Measurements from ENCODE around the gene TOR1B. TPM values are rescaled to one million over a fixed set of nuclear protein-coding genes. Genes with fewer than 3 reads are reported as not detected.

TOR1B gene
- total RNA-seq, 4 donors from 2014 or later: 17.5 to 55.4 (median 33.8) TPM

DNA sequence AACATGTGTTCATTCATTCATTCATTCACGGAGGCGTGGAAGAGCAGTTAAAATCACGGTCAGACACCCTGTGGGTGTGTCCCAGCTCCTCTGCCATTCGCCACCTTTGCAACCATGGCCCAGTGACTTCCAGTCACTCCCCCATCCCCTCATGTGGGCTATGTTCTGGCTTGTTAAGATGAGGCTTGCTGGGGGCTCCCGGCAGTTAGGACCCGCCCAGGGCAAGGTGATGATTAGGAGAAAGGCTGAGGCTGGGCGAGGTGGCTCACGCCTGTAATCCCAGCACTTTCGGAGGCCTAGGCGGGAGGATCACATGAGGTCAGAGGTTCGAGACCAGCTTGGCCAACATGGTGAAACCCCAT is 25.2 kb upstream of the TOR1B start:
- ATAC-seq: no peak
- WGBS, 2 donors (ENCODE audit: low coverage in 1 of 2): 20 to 73% methylated on average over 2 of the region's 11 CpGs
- TF ChIP-seq, protein P1, sequence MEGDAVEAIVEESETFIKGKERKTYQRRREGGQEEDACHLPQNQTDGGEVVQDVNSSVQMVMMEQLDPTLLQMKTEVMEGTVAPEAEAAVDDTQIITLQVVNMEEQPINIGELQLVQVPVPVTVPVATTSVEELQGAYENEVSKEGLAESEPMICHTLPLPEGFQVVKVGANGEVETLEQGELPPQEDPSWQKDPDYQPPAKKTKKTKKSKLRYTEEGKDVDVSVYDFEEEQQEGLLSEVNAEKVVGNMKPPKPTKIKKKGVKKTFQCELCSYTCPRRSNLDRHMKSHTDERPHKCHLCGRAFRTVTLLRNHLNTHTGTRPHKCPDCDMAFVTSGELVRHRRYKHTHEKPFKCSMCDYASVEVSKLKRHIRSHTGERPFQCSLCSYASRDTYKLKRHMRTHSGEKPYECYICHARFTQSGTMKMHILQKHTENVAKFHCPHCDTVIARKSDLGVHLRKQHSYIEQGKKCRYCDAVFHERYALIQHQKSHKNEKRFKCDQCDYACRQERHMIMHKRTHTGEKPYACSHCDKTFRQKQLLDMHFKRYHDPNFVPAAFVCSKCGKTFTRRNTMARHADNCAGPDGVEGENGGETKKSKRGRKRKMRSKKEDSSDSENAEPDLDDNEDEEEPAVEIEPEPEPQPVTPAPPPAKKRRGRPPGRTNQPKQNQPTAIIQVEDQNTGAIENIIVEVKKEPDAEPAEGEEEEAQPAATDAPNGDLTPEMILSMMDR (IDR thresholded peaks at IDR 0.05): no peak
- TF ChIP-seq POLR2AphosphoS5 (IDR thresholded peaks at IDR 0.05) (no peak), EP300 (IDR thresholded peaks at IDR 0.05) (no peak), POLR2A (IDR thresholded peaks at IDR 0.05) (no peak)

DNA sequence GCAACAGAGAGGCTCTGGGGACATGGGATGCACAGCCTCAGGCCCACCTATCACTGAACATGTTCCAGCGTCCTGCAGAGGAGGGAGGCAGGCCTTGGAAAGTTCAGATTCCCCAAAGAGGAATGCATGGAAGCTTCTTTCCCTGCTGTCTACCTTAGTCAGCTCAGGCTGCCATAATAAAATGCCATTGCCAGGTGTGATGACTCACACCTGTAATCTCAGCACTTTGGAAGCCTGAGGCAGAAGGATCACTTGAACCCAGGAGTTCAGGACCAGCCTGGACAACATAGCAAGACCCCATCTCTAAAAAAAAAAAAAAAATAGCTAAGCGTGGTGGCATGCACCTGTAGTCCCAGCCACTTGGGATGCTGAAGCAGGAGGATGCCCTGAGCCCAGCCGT is 24.5 kb upstream of the TOR1B start:
- 89 to 100% methylated on average over 1 of the region's 3 CpGs for WGBS, 2 donors (ENCODE audit: low coverage in 1 of 2)
- Histone ChIP-seq H3K36me3 (no peaks in the 10 kb centered on the region), H3K27me3 (no peaks in the 10 kb centered on the region), H3K27ac (no peak overlapping the region), H3K9me3 (no peaks in the 10 kb centered on the region), H3K4me1 (peaks cover 0 to 17% (median 15%) of the 10 kb centered on the region in 3 donors), H3K4me3 (no peak overlapping the region)
- TF ChIP-seq, protein P1 (IDR thresholded peaks at IDR 0.05): no peak
- no peak for TF ChIP-seq POLR2AphosphoS5 (IDR thresholded peaks at IDR 0.05)
- TF ChIP-seq EP300 (IDR thresholded peaks at IDR 0.05): no peak
- no peak for TF ChIP-seq POLR2A (IDR thresholded peaks at IDR 0.05)
- ATAC-seq: no peak

More for the DNA sequence above, 25.2 kb upstream of the TOR1B start:
- Histone ChIP-seq H3K36me3 (no peaks in the 10 kb centered on the region), H3K4me1 (peaks cover 0 to 17% (median 15%) of the 10 kb centered on the region in 3 donors), H3K4me3 (peak overlapping the region in 1 of 2 donors; percentile 18), H3K9me3 (no peaks in the 10 kb centered on the region), H3K27me3 (no peaks in the 10 kb centered on the region), H3K27ac (peak overlapping the region in 3 of 4 donors; percentile 69 to 76 (median 73))

DNA sequence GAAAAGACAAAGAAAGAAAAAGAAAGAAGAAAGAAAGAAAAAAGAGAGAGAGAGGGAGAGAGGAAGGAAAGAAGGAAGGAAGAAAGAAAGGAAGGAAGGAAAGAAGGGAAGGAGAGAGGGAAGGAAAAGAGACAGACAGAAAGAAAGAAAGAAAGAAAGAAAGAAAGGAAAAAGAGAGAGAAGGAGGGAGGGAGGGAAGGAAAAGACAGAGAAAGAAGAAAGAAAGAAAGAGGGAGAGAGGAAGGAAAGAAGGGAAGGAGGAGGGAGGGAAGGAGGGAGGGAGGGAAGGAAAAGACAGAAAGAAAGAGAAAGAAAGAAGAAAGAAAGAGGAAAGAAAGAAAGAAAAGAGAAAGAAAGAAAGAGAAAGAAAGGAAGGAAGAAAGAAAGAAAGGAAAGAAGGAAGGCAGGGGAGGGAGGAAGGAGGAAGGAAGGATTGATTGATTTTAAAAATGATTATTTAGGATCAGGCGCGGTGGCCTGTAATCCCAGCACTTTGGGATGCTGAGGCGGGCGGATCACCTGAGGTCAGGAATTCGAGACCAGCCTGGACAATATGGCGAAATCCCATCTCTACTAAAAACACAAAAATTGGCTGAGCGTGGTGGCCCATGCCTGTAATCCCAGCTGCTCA is 23.3 kb upstream of the TOR1B start:
- Histone ChIP-seq H3K4me1 (peaks cover 0 to 17% (median 15%) of the 10 kb centered on the region in 3 donors), H3K36me3 (no peaks in the 10 kb centered on the region), H3K27me3 (no peaks in the 10 kb centered on the region), H3K27ac (no peak overlapping the region), H3K9me3 (no peaks in the 10 kb centered on the region), H3K4me3 (no peak overlapping the region)
- TF ChIP-seq, protein P1 (IDR thresholded peaks at IDR 0.05): no peak
- no peak for TF ChIP-seq POLR2AphosphoS5 (IDR thresholded peaks at IDR 0.05)
- TF ChIP-seq EP300 (IDR thresholded peaks at IDR 0.05): no peak
- TF ChIP-seq POLR2A (IDR thresholded peaks at IDR 0.05): no peak
- WGBS, 2 donors (ENCODE audit: low coverage in 1 of 2): 88 to 100% methylated on average over 4 to 7 of the region's 7 CpGs
- ATAC-seq: no peak

DNA sequence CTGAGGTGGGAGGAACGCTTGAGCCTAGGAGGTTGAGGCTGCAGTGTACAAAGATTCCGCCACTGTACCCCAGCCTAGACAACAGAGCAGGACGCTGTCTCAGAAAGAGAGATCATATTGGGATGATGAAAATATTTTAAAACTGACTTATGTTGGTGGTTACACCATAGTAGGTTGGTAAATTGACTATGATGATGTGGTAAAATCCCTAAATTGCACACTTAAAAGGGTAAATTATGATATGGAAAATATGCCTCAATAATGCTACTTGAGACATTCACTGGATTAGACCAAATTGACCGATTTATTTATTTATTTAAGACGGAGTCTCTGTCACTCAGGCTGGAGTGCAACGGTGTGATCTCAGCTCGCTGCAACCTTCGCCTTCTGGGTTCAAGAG is 21.9 kb upstream of the TOR1B start:
- no peaks in the 10 kb centered on the region for H3K36me3 ChIP-seq
- WGBS, 2 donors (ENCODE audit: low coverage in 1 of 2): 72 to 78% methylated on average over 6 to 8 of the region's 8 CpGs

More for the DNA sequence above, 21.9 kb upstream of the TOR1B start:
- H3K9me3 ChIP-seq: no peaks in the 10 kb centered on the region
- H3K4me1 ChIP-seq: peaks cover 0 to 17% (median 15%) of the 10 kb centered on the region in 3 donors
- ATAC-seq: no peak
- H3K27me3 ChIP-seq: no peaks in the 10 kb centered on the region
- no peak overlapping the region for H3K27ac ChIP-seq
- TF ChIP-seq EP300 (IDR thresholded peaks at IDR 0.05) (no peak), POLR2A (IDR thresholded peaks at IDR 0.05) (no peak), POLR2AphosphoS5 (IDR thresholded peaks at IDR 0.05) (no peak)
- TF ChIP-seq, protein P1 (IDR thresholded peaks at IDR 0.05): no peak
- no peak overlapping the region for H3K4me3 ChIP-seq

Data from gastroesophageal sphincter (tissue), 4 donors.